Stimulated activated CD4-positive, alpha-beta T cell treated with anti-CD3 and anti-CD28 coated beads, Interleukin-1b, Interleukin-23, amount 100 ng/mL, for 48 hours (primary cell): ENCODE measurements around the gene NFAM1.

ENCODE experiments used
- DNase-seq: peaks from one replicate; pipeline ENCODE4 v3.0.0-alpha.2; 2020

NFAM1 gene

DNA sequence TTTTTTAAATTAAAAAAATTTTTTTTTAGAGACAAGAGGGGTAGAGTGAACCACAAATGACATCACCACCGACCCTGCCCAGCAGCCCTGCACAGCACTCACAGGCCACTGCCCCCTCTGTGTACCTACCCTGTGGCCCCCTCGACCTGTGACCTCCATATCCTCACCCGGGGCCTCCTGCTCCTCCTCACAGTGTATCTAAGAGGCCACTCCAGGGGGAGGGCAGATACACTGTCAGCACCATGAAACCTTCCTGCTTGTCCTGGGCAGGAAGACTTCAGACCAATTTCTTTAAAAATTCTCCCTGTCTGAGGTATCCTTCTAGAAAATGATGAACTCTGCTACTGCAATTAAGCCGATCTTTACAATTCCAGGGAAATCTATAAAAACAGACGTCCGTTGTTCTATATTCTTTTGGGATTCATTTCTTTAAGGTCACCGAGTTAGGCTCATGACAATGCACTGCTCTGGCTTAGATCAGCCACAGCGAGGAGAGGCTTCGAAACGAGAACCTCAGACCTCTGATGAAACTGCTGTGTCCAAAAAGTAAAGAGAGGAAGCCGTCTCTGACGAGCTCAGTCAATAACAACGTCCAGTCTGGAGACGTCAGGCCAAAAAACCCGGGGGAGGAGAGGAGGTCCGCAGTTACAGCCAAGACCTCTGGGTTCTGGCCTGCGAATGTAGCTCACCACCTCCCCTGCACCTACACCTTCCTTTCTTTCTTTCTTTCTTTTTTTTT is 17.5 kb downstream of the NFAM1 start:
- no peak for DNase-seq

DNA sequence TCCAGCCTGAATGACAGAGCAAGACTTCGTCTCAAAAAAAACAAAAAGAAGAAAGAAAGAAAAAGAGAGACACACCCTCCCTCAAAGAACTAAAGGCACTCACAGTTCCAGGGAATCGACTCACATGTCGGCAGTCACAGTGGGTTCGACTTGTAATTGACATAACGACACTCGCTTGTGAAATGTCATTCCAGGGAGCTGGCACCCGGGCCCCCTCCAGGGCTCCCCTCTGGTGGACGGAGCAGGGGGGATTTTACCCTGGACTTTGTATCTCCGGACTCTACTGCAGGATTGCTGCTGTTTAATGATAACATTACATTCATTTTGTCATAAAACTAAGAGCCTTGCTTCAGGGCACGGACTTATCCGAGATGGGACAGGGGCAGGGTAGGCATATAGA is 18.2 kb downstream of the NFAM1 start:
- DNase-seq, result no peak

DNA sequence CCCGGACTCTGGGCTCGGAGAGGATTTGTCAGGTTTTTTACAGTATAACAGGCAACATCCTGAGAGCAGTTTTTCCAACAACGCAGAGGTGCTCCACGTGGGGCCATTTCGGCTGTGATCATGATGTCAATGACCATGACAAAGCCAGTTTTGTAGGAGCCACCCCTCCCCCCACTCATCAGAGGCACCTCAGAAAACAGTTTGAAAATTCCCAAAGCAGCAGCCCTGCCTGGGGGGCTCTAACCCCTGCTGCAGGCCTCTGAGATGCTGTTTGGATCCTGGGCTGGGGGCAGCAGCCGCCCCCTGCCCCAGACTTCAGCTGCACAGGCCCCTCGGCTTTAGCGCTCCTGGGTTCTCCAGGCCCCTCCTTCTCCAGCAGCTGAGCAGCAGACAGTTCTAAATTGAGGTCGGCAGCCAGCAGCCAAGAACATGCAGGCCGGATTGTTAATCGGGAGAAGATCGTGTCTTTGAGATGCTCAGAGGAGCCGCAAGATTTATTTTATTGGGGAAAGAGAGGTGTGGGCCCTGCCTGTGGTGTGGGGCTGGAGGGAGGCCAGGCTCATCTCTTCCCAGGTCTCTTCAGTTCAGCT is 19.4 kb downstream of the NFAM1 start:
- no peak for DNase-seq

DNA sequence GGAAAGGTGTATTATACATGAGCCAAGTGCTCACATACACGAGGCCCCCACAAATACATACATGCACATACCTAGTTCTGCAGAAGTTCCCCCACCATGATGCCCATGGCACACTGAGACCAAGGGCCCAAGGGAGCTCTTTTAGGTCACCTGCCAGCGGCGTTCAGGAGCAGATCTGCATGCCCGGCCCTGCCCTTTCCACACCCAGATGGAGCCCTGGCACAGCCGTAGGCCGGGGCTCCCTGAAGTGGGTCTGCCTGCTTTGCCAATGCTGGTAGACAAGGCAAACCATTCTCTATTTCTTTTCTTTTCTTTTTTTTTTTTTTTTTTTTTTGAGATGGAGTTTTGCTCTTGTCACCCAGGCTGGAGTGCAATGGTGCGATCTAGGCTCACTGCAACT is 21.5 kb downstream of the NFAM1 start:
- no peak for DNase-seq

DNA sequence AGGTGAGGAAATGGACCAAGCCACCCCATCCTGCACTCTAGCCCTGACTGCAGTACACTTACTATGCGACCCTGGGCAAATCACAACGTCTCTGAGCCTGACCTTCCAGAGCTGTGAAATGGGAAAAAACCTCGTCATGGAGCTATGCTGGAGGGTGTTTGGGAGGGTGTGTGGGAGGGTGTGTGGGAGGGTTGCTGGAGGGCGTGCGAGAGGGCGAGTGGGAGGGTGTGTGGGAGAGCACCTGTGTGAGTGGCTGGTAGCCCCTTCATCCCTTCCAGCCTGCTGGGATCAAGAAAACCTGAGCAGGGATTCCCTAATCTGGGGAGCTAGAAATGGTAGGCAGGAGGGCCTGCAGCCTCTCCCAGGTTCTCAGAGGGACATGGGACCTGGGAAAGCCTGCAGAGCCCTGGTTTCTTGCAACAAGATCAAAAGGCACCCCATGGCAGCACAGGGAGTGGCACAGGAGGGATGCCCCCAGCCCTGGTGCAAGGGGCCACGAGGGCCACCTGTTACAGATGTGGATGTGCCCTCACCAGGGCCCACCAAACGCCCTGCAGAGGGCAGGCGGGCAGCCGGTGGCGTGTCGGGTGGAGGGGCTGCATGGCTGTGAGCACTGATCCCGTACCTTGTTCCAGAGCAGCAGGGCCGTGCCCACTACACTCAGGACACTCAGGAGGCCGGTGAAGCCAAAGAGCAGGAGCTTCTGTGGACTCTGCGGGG is 23.2 kb downstream of the NFAM1 start:
- no peak for DNase-seq

DNA sequence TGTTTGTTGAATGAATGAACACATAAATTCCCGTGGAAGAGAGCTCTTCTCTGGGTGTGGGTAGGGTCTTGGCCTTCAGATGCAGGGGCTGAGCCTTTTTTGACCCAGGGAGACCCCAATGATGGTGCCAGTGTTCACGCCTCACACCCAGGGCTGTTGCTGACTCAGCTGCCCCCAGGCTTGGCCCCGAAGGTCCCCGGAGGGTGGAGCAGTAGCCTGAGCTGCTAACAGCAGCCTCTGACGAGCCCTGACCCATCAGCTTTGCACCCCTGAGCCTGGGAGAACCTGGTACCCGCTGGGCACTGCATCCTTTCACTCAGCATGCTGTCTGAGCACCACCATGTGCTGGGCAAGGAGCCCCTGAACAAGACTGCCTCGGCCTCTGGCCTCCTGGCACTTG is 23.9 kb downstream of the NFAM1 start:
- DNase-seq, result no peak

DNA sequence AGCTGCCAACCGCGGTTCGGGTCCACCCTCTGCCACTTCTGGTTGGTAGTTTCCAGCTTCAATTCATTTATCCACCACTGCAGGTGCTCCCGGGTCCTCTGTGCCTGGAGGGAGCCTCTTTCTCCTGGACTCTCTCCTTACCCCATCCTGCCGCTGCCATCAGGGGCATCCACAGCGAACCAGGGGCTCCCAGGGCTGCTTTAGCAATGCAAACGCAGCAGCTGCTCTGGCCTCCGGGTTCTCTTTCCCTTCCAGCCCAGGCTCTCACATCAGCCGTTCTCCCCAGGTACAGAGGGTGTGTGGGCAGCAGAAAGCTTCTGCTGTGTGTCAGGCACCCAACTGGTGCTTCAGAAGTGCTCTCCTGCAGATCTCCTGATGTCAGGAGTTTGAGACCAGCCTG is 27.9 kb downstream of the NFAM1 start:
- DNase-seq, result no peak

DNA sequence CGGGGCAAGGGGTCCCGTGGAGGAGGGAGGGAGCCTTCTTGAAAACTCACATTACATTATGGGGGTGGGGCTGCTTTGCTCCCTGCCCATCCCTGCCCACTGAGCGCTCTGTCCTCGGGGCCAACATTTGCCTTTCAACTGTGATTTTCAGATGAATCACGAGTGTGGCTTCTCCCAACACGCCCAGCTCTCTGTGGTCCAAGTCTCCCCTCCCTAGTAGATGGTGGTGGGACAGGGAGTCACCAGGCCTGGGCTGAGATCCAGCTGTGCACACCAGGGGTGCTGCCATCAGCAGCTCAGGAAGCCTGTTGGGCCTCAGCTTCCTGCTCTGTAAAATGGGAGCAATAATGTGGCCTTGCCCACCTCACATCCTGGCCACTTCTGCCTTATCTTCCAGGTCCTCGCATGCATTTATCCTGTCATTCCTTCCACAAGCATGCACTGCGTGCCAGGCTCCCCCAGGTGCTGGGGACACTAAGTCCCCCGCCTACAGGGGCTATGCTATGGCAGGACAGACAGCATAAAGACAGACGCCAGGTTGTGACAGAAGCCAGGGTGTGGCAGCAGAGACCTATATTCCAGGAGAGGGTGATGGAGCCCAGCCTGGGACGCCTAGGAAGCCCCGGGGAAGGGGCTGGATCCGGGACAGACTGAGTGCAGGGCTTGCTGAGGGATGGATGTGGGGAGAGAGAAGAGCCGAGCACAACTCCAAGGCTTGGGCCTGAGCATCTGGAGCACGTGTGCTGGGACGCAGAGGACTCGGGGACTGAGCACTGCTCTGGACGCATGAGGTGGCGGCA is 30.5 kb downstream of the NFAM1 start:
- DNase-seq, result no peak

DNA sequence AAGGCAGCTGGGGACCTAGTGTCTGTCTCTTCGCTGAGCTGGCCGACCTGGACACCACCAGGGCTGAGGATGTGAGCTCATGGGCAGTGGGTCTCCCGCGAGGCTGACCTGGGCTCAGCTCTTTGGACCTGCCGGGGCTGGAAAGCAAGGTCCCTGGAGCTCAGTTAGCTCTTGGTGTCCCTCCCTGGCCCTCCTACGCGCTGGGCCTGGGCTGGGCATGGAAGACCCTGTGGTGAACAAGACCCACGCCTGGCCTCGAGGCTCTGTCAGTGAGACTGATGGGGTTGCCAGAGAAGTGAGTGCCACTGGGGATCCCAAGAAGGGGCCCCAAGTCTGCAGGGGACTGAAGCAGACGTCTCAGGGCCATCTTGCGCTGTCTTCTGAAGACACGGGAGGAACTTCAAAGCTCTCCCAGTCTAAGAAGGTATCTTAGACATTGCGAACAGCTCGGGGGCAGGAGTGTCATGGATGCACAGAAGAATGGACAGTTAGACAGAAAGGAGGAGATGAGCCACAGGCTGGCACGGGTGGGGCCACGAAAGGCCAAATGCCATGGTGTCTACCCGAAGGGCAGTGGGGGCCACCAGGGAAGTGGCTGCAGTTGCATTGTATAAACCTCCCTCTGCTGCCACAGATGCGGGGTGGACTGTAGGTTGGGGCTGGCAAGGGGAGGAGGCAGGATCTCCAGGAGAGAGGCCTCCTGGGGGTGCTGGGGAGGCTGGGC is 31.2 kb downstream of the NFAM1 start:
- no peak for DNase-seq

DNA sequence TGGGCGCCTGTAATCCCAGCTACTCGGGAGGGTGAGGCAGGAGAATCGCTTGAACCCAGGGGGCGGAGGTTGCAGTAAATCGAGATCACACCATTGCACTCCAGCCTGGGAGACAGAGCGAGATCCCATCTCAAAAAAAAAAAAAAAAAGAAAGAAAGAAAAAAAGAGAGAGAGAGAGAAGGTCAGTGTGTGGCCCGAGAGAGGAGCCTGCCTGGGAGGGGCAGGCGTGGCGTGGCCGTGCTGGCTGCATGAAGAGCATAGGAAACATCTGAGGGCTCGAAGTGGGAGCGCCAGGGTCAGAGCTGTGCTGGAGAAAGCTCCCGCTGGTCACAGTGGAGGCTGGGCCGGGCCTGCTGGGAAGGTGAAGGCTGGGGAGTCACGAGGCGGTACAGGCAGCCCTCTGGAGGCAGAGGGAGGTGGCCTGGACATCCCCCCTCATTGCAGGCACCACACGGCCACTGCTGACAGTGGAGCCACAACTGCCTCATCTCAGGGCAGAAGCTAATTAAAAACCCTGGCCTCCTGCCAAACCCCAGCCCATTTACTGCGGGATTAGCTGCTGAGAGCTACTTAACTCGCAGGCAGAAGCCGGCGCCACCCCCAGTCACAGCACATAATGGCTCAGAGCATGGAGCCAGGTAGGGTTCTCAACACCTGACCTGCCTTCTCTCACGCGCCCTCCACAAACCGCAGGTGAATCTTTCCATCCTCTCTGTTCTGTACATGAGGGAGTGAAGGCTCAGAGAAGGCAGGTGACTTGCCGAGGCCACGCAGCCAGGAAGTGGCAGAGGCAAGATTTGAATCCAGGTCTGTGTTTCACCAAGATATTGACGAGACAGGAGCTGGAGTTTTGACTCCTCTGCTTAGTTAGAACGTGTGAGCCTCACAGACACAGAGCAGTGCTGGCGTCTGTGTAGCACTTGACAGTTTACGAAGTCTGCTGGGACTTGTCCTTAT is 32.6 kb downstream of the NFAM1 start:
- no peak for DNase-seq

DNA sequence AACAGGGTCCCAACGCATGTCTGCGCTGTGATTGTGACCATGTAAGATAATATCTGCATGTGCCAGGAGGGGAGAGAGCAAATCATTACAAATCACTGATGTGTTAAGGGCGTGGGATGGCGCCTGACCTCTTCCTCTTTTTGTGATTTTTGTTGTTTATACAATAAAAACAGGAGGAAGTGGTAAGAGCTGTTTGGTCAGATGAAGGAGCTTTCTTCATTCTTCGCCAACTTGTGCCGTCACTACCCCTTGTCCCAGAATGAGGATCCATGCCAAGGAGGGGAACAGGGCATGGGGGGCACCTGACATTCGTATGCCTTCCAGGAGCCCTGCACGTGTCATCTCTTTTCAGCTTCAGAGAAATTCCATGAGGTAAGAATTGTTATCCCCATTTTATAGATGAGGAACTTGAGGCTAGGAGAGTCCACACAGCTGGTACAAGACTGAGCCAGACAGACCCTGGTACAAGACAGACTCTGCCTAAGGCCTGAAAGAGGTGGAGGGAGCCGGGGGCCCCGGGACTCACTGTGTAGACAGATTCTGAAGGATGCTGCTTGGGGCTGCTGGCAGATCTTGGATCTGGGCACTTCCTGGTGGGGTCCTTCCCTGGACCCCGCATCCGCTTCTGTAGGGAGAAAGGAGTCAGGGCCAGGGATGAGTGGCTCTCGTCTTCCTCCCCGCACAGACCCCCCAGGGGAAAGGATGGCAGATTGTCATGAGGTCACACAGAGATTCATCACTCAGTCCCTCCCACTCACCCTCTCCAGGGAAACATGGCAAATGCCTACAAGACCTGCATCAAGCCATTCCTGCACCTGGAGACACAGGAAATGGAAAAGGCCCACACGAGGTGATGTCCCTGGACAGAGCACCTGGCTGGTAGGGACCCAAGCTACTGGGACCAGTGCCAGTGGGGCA is 34.6 kb downstream of the NFAM1 start:
- no peak for DNase-seq

DNA sequence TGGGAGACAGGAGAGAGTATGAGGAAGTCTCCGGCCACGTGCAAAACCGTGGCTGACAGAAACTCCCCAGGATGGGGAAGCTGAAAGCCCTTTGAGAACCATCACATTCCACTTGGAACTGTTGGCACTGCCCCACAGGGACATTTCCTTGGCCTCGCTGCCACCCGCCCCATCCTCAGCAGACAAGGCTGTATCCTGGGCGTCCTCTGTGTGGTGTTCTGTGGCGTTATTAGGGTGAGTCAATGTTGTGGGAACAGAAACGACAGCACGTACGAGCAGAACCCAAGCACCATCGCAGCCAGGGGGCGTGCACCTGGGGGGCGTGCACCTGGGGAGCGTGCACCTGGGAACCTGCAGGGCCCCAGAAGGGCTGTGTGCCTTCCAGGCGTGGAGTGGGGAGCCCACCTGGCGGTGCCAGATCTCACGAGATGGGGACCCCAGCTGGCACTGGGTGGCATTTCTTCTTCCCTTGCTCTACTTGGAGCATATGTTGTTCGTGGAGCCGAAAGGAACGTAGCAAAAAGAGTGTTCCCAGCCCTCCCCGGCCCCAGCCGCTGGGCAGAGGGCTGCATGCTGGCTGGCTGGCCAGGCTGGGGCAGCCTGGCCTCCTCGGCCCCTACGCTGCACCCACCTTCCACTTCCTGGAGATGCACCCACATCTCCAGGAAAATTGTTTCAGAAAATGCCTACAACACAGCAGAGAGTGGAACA is 35.4 kb downstream of the NFAM1 start:
- no peak for DNase-seq

DNA sequence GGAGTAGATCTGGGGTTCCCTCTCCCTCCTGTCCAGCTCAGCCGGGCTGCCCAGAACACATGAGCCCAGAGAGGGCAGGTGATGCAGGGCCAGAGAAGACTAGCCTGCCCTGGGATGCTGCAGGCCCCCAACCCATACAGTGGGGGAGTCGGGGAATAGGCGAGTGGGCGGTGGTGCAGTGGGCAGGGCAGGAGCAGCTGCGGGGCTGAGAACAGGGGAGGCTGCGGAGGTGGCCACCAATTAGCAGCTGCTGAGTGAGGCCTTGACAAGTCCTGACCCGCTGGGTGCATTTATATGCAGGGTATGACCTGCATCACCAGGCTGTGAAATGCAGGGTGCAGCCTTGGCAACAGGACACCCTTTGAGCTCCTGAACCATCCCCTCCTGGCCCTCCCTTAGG is 43.1 kb downstream of the NFAM1 start:
- DNase-seq, result no peak

DNA sequence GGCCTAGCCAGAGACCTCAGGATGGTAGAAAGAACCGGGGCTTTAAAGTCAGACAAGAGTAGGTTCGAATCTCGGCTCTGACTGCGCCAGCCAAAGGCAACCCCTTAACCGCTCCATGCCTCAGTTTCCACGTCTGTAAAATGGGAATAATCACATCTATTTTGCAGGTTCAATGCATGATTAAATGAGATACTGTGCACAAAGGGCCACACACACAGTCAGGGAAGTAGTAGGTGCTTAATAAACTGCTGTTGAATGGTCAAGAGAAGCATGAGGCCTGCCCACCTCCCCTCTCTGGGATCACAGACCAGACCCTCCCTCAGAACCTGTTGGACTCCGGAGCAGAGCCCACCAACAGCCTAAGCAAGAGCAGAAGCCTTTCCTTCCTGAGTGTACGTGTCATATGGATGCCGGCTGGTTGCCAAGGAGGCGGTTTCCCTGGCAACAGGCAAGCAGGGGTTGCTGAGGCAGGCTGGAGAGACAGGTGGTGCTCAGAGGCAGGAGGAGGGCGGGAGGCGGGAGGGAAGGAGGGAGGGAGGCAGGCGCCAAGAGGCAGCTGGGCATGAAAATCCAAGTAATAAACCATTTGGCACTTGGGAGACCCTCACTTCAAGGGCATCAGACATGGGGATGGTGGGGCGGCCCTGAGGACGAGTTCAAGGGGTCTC is 43.9 kb downstream of the NFAM1 start:
- DNase-seq, result no peak

DNA sequence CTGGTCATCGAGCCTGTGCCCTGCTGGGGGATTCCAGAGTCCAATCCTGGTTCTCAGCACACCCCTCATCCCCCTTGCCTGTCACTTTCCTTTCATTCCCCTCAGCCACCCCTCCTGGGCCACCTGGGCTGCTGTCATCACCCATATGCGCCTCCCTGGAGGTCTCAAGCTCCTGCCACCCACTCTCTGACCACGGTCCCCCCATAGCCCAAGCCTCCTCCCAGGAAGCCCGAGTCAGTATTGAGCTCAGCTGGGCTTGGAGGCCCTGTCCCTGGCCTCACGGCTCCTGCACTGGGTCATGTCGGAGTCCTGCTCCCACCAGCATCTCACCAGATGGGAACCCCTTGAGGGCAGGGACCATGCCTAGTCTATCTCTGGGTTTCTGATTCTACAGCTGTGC is 44.6 kb downstream of the NFAM1 start:
- no peak for DNase-seq

DNA sequence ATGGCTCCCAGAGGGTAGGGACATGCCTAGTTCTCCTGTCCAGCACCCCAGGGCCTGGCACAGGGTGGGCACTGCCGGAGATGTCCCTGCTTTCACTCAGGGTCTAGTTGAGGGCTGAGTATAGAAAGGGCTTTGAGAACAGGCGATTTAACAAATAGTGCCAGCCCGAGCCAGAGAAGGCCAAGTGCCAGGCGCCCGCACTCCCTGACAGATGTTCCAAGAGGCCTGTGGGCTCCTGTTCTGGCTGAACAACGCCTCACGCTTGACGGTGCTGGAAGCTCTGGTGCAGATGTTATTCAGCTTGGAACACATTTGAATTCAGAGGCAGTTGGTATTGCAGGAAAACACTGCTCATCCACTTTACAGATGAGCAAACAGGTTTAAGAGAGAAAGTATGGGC is 46.5 kb downstream of the NFAM1 start:
- DNase-seq, result no peak

DNA sequence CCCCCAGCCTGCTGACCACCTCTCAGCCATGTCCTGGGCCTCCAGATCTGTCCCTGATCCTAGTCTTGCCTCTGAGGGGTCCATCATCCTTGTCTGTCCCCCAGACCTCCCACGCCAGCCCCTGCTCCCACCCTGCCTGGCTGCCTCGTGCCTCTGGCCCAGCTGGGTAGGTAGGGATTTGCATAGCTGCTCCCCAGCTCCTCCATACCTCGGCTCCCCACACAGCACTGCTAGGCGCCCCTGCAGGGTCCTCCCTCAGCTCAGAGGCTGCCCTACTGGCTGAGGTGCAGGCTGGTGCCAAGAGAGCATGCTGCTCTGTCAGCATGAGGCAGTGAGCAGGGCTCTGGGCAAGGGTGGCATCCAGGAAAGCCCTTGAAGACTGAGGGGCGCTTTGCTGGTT is 47.7 kb downstream of the NFAM1 start:
- DNase-seq, result no peak

DNA sequence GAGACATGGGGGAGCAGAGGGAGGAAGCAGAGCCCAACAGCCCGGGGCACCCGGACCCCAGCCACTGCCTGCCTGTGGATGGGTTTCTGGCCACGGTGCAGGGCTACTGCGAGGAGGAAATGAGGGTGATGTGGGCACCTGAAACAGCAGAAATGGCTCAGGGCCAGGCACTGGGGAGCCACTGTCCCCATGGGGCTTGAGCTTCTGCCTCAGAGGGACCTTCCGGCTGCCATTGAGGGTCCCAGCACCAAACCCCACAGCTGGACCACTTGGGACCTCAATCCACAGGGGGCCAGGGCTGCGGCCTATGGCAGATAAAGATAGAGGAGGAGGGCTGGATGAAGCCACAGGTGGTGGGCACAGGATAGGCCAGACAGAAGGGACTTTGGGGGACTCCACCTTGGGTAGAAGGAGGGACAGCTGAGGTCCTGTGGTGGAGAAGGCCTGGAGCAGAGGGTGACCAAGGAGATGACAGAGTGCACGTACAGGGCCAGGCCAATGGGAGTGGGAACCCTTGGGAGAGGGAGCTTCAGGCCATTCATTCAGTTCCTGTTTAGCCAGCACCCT is 48.3 kb downstream of the NFAM1 start:
- DNase-seq, result no peak

DNA sequence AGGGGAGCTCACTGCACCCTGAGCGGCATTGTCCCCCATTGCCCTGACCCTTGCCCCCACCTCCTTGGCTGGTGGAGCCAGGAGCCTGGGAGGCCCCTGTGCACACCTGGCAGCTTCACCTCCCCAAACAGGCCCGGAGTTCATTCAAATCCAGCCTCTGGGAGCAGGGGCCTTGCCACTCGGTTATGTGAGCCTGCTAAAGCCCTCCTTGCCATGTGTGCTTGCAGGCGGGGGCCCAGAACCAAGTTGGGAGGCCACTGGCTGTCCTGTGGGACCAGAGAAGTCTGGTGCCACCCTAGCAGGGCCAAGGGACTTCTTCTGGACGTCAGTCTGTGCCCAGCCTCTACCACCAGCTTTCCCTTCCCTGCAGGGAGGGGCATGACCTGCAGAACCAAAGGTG is 48.9 kb downstream of the NFAM1 start:
- no peak for DNase-seq
